T-helper 2 cell treated with Interferon-gamma antibody and Interleukin-4, amounts not matched to agents 100 ng/mL and 5 ng/mL, for 36 hours (primary cell): Measurements from ENCODE around the gene DNASE1. TPM values are rescaled to one million over a fixed set of nuclear protein-coding genes. Genes with fewer than 3 reads are reported as not detected.

ENCODE experiments used
- intact Hi-C: fragments of 100-400 bp; cut with micrococcal nuclease; formaldehyde crosslinking; loops from one replicate; pipeline ENCODE4 v1.15.1; 2023
- total RNA-seq: library from RNA; stranded (reverse); gene quantifications from 2 replicates; pipeline ENCODE4 v1.2.3, GENCODE V29; 2022

The DNASE1 gene
- total RNA-seq, 1 donor from 2014 or later = 35.1 TPM

GRCh38 chr16:3640632-3641501 is 13.6 kb upstream of the DNASE1 start:
- intact Hi-C loops = no loop called here

- intact Hi-C loops = no loop called here
These were observed 12.6 kb upstream of the DNASE1 start for GRCh38 chr16:3641801-3642396.

- intact Hi-C loops = no loop called here
These were observed 11.9 kb upstream of the DNASE1 start for GRCh38 chr16:3642397-3643094.

GRCh38 chr16:3643095-3643730 is 11.3 kb upstream of the DNASE1 start:
- intact Hi-C loops = no loop called here

GRCh38 chr16:3645108-3645503 is 9.4 kb upstream of the DNASE1 start:
- intact Hi-C loops = no loop called here

GRCh38 chr16:3645504-3646347 is 8.8 kb upstream of the DNASE1 start:
- intact Hi-C loops = no loop called here

GRCh38 chr16:3646348-3646920 is 8.1 kb upstream of the DNASE1 start:
- intact Hi-C loops = no loop called here

GRCh38 chr16:3650631-3651265 is 3.7 kb upstream of the DNASE1 start:
- intact Hi-C loops = loop anchor here (10.0 kb wide), 1 partner anchor 76 kb away; the partner anchor contains the start of gene NLRC3

GRCh38 chr16:3651461-3652372 is 2.8 kb upstream of the DNASE1 start:
- intact Hi-C loops = loop anchor here (10.0 kb wide), 1 partner anchor 77 kb away; the partner anchor contains the start of gene NLRC3

GRCh38 chr16:3652373-3653195 is 1.9 kb upstream of the DNASE1 start:
- intact Hi-C loops = loop anchor here (10.0 kb wide), 1 partner anchor 78 kb away; the partner anchor contains the start of gene NLRC3

- intact Hi-C loops = loop anchor here (10.0 kb wide), 1 partner anchor 80 kb away; the partner anchor contains the start of gene NLRC3
These were observed 522 bp downstream of the DNASE1 start for GRCh38 chr16:3655030-3655395.

- intact Hi-C loops = loop anchor here (10.0 kb wide), 1 partner anchor 81 kb away; the partner anchor contains the start of gene NLRC3
These were observed 1.1 kb downstream of the DNASE1 start for GRCh38 chr16:3655396-3656159.

GRCh38 chr16:3656160-3656490 is 1.6 kb downstream of the DNASE1 start:
- intact Hi-C loops = loop anchor here (10.0 kb wide), 1 partner anchor 81 kb away; the partner anchor contains the start of gene NLRC3

GRCh38 chr16:3656491-3657468 is 2.3 kb downstream of the DNASE1 start:
- intact Hi-C loops = loop anchor here (10.0 kb wide), 1 partner anchor 82 kb away; the partner anchor contains the start of gene NLRC3

GRCh38 chr16:3659251-3659650 is 4.8 kb downstream of the DNASE1 start:
- intact Hi-C loops = loop anchor here (10.0 kb wide), 1 partner anchor 84 kb away; the partner anchor contains the start of gene NLRC3

- intact Hi-C loops = no loop called here
These were observed 6.8 kb downstream of the DNASE1 start for GRCh38 chr16:3661311-3661710.
